Measurements from ENCODE around the gene SMIM30.
"Not testable (repeated sequence)": the region's sequence is repeated elsewhere in the genome, so short reads cannot be mapped to it uniquely, and the experiment has no call there.

Gene SMIM30, protein sequence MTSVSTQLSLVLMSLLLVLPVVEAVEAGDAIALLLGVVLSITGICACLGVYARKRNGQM

DNA sequence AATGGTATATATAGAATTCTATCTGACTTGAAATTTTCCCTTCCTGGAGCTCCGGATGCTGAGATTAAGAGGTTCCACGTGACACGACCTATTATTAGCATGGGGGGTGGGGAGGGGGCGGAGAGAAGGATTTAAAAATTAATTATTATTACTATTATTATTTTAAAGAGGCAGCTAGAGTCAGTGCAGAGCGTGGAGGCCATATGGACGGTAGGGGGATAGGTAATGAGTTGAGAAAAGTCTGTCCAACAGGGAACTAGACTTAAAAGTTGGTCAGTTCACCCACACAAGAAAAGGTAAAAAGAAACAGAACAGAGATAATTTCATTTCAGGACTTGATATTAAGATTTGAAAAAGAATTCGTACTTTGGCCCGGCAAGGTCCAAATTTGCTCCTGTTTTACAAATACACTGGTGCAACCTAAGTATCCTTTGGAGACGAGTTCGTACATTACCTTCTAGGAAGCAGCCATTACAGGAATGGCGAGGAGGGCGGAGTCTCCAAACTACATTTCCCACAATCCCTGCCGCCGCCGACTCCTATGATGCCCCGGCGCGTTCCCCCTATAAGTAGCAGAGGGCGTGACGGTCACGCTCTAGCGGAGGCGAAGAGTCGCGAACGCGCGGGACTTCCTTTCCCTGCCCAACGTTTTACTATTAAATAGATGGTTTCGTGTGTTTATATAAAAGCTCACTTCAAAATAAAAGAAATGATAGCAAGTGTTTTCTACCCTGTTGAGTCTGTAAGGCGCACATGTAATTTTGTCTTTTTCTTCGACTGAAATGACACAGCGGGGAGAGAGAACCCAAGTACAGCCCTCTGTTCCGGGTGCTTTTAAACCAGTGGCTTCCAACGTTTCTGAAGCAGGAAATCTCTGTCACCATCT lies at the start of gene SMIM30:
Gene SMIM30, minus strand, starts transcription at position 481 of the 886 bp plus-strand sequence. CDS start 976 bp downstream, outside the sequence.
- peak; percentile 69 to 71 for DNase-seq (ENCODE audit: low read depth in 2 of 2)

DNA sequence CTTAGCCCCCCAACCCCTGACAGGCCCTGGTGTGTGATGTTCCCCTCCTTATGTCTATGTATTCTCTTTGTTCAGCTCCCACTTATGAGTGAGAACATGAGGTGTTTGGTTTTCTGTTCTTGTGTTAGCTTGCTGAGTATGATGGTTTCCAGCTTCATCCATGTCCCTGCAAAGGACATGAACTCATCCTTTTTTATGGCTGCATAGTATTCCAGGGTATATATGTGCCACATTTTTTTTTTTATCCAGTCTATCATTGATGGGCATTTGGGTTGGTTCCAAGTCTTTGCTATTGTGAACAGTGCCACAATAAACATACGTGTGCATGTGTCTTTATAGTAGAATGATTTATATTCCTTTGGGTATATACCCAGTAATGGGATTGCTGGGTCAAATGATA lies 47.8 kb upstream of the SMIM30 start:
- DNase-seq (ENCODE audit: low read depth in 2 of 2): not testable (repeated sequence)

DNA sequence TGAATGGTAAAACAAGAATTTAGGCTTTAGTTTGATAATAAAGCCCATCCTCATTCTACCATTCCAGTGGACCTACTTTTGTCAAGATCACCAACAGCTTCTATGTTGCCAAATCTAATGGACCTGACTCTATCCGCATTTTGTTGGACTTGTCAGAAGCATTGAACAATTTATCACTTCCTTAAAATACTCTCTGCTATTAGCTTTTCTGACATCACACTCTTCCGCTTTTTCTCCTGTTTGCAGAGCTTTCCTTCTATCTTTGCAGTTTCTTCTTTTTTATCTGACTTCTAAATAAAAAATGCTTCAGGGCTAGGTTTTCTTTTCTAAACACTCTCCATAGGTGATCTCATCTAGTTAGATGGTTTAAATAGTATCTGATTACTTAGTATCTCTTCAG lies 42.7 kb upstream of the SMIM30 start:
- DNase-seq (ENCODE audit: low read depth in 2 of 2): no peak

DNA sequence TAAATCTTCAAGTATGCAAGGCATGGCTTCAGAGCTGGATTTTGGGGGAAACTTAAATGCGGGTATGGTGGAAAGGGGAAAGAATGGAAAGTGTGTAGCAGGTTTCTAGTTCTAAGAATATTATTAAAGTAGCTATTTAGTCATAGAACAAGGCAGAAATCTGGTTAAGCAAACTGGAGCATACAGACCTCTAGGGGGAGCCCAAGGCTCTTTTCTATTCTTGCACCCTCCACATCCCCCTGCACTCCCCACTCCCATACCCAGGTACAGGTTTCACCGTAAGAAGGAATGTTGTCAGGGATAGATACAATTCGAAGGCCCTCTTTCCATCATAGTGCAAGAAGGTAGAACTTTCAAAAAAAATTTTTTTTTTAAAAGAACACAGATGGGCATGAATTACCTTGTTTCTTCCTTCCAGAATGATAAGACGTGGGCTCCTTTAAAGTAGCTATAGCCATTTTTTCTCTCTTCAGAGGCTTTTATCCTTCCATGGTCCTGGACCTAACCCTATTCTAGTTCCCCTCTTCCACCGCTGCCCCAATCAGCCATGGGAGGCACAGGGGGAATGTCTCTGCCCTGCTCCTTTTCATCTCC lies 41.5 kb upstream of the SMIM30 start:
- DNase-seq (ENCODE audit: low read depth in 2 of 2): no peak

DNA sequence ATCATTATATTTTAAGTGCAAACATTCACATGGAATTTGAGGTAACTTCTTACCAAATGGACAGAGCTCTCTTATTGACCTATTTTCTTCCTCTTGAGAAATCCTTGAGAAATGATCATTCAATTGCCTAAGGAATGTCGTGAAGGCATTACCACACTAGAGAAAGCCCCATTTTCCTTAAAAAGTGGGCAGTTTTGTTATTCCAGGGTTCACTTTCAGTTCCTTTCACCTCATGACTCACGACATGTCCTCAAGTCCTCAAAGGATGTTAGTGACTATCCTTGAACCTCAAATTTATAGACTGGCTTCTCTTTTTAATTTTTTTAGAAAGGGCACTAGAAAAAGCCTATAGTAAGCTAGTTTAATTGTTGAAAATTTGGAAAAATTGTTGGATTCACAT lies 40.4 kb upstream of the SMIM30 start:
- DNase-seq (ENCODE audit: low read depth in 2 of 2): no peak

DNA sequence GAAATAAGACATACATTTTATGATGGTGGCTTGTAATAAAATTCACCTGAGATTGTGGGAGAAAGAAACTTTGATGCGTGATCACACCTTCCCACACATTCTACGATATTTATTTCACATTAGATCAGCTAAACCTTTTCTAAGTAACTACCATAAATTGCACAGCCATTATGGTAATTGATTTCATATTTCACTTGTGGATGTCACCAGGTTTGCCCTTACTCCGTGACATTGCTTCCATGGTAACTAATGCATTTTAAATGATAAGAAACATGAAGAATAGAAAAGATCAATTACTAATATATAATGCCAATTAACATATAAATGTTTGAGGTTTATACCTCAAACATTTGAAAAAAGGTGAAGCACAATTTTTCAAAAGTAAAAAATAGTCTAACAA lies 35.8 kb upstream of the SMIM30 start:
- no peak for DNase-seq (ENCODE audit: low read depth in 2 of 2)

DNA sequence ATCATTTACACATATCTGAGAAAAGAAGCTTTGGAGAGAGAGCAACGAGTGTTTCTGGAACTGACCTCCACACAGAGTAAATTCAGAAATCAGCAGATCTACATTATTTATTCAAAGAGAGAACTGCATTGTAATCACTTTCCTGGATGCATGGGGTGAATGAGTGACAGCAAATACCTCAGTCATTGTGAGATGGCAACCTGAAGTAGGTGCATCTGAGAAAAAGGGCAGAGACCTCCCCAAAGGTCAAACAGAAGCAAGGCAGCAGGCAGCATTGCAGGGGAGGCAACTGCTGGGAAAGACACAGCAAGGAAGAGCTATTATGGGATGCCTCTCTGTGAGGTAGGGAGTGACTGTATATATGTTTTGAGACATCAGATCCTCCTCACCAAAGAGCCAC lies 26.5 kb upstream of the SMIM30 start:
- DNase-seq (ENCODE audit: low read depth in 2 of 2): no peak

DNA sequence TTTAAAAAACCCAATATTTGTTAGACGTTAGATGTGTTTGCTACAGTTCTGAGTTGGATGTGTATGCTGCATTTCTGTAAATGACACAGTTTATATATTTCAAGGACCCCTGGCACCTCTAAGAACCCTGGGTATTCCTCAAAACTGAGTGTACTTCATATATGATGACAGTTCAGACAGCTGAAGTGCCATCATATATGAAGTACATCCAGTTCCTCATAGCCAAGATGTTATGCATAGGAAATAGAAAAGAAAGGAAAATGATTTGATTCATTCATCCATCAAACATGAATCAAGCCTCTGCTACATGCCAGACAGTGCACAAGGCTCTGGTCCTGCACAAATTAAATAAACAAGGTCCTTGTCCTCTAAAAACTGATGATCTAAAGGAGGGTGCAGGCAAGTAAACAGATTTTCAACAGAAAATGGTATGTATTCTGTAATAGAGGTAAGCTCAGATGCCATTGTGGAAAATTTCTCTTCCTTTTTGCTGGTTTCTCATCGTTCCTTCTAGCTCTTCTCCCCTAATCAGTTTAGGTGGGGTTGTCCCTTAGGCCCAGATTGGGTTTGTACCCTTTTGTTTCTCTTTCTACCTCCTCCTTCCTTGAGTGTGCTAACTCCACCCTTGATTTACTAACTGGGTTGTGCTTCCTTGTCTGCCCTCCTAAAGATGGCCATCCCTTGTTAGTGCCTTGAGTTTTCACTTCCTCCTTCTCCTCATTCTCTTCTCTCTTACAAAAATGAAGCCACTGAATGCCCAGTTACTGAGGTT lies 25.3 kb upstream of the SMIM30 start:
- no peak for DNase-seq (ENCODE audit: low read depth in 2 of 2)

DNA sequence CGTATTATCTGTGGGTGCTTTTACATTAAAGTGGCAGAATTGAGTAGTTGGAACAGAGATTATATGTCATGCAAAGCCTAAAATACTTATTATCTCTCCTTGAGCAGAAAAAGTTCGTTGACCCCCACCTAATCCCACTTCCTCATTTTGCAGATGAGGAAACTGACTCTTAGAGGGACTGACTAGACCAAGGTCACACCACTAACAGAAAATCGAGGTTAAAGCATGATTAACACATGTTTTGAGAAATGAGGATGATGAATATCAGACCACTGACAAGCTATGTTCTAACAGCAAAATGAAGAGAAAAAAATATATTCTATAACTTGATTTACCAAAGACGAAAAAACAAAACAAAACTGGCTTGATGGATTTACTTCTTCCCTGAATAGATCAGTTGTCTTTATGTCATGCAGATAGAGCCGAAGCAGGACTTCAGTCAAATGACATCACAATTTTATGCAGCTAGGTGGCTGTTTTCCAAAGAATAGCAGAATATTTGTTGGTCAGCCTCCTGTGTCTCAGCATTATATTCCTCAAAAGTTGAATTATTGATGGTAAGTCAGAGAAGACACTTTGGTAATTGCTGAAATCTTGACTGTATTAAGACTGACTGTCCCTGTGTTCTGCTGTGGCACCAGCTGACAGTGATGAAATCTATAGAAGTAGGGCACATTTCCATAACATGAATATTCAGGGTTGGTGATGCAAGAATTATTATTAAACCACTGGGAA lies 24.2 kb upstream of the SMIM30 start:
- DNase-seq (ENCODE audit: low read depth in 2 of 2): no peak

DNA sequence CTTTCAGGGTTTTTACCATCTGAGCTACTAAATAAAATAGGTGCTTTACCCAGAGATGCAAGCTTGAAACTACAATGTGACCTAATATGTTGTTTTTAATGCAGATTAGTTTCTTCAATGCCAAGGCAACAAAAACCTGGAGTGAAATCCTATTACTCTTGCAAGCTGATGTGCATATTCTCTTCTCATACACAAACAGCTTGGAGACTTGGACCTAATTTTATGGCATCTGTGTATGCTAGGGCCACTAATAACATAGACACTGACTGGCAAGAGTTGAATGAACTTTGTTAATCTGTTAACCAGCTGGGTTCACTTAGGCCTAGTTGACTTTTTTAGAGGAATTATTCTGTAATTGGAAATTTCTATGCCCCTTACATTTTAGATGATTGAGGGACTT lies 23.4 kb upstream of the SMIM30 start:
- no peak for DNase-seq (ENCODE audit: low read depth in 2 of 2)

DNA sequence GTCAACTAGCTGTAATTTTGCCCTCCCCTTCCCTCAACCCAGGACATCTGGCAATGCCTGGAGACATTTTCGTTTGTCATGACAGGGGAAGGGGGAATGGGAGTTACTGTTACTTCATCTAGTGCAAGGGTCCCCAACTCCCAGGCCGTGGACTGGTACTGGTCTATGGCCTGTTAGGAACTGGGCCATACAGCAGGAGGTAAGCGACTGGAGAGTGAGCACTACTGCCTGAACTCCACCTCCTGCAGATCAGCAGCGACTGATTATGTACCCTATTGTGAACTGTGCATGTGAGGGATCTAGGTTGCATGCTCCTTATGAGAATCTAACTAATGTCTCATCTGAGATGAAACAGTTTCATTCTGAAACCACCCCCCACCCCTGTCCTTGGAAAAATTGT lies 22.6 kb upstream of the SMIM30 start:
- DNase-seq (ENCODE audit: low read depth in 2 of 2): no peak

DNA sequence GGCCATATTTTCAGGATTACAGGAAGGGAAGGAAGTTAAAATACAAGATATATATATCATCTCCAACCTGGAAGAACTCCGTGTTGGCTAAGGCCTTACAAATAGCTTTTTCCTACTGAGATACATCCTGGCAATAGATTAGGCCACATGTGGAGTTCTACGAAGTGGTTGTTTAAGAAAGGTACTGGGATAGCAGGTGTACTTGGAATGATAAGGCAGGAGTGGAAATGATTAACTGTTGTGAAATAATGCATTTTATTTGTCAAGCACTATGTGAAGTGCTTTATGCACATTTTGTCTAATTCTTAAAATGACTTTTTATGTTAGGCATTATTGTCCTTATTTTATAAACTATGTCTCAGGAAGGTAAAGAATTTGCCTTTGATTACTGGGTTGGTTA lies 18.9 kb upstream of the SMIM30 start:
- DNase-seq (ENCODE audit: low read depth in 2 of 2): no peak

DNA sequence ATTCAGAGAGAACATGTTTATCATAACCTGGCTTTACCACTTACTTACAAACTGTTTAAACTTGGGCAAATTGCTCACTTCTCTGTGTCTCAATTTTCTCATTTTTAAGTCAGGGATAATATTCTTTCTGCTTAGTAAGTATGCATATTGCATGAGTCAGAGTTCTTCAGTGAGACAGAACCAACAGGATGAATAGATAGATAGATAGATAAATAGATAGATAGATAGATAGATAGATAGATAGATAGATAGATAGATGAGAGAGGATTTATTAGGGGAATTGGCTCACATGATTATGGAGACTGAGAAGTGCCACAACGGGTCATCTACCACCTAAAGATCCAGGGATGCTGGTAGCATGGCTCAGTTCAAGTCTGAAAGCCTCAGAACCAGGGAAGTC lies 15.7 kb upstream of the SMIM30 start:
- no peak for DNase-seq (ENCODE audit: low read depth in 2 of 2)

DNA sequence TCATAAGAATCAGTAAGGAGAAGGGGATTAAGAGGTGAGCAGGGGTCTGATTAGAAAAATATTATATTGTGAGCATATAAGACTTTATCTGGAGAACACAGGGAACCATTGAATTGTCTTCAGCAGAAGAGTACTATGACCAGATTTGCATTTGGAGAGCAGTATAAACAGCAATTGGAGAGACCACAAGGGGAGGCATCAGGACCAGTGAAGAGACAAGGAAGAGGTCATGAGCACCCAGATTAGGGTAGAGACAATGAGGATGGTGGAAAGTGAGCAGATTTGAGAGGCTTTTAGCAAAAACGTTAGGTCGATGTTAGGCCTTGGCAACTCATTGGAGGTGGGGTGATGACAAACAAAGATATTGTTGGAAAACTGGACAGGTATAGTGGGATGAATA lies 13.0 kb upstream of the SMIM30 start:
- no peak for DNase-seq (ENCODE audit: low read depth in 2 of 2)

DNA sequence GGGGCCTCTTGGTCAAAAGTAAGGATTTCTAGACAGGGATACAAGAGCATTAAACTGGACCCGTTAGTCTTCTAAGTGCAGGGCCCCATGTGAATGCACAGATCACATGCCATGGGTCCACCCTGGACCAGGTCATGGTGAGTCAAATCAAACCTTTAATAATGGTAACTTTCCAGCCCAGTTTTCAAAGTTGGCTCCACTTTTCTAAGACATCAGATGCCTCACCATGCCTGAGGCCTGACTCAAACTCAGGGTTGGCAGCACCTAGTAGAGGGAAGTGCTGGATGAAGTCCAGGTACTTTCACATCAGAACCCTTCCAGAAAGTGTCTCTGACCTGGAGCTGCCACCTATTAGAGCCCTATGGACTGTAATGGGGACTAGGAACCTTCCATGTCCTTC lies 9.7 kb upstream of the SMIM30 start:
- DNase-seq (ENCODE audit: low read depth in 2 of 2): no peak

DNA sequence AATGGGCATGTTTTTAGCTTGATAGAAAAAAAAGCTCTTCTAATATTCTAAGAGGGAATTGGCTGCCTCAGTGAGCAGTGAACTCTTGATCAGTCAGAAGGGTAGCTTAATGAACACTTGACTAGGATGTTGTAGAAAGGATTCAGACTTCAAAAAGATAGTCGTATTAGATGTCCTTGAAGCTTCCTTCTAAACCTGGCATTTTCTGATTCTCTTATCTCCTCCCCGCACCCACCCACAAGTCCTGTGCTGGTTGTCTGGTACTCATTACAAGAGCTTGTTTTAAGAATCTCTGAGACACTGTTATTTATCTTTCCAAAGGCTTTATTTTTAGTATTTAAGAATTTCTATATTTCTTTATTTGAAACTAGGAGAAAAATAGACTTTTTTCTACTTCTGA lies 7.4 kb upstream of the SMIM30 start:
- no peak for DNase-seq (ENCODE audit: low read depth in 2 of 2)

DNA sequence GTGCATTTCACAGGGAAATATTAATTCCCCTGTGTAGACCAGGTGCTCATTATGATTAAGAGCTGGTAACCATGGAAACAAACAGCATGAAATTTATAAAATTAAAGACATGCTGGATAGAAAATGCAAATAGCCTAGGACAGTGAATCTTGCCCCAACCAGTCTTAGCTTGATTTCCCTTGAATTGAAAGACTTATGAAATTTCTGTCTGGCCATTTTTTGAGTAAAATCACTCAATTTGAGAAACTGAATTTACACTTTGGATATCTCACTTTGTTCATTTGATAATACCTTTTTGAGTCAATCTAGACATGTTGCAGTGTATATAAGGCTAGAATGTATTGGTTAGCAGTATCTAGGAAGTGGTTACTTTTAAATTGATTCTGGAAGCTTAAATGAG lies 4.4 kb upstream of the SMIM30 start:
- DNase-seq (ENCODE audit: low read depth in 2 of 2): no peak

DNA sequence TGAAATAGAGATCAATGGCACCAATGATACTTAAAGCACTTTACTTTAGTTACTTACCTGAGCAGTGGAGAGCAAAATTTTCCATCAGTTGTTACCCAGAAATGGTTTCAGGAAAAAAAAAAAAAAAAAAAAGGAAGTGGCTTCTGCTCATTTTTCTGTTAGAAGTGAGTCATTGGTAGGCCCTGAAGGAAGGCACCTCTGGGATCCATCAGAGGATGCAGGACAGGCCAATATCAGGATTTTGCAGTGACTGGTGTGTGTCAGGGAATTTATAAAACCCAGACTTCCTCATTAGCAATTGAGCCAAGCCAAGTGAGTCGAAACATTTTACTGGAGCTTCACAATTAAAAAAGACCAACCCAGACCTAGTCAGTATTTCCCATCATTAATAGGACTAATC lies 2.3 kb upstream of the SMIM30 start:
- DNase-seq (ENCODE audit: low read depth in 2 of 2): no peak

DNA sequence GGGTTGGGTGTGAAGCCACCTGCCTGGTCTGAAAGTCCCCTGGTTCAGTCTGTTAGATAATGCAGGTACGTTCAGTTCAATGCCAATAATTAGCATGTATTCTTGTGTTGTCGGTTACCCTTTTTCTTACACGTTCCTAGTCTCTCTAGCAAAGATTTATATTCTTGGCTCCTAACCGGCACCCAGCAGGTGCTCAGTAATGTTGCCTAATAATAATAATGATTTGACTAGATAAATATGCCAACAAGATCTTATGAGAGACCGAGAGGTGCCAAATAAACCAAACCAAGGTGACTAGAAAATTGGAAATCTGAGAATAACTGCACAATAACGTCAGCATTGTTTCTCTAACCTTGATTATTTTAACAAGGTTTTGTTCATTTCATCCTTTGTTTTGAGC lies 1.1 kb upstream of the SMIM30 start:
- no peak for DNase-seq (ENCODE audit: low read depth in 2 of 2)

DNA sequence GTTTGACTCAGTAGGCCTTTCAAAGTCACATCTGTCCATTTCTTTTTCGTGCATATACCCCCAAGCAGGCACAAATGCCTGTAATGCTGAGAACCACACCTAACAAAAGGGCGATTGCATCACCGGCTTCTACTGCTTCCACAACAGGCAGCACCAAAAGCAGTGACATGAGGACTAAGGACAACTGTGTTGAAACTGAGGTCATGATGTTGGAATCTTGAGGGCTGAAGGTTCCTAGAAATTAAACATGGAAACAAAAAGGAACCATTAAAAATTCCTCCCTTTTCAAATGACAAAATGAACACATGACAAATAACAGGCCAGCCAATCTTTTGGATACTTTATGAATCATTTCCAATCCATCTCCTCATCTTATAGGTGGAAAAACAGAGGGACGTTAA lies 980 bp downstream of the SMIM30 start:
- not testable (repeated sequence) for DNase-seq (ENCODE audit: low read depth in 2 of 2)

DNA sequence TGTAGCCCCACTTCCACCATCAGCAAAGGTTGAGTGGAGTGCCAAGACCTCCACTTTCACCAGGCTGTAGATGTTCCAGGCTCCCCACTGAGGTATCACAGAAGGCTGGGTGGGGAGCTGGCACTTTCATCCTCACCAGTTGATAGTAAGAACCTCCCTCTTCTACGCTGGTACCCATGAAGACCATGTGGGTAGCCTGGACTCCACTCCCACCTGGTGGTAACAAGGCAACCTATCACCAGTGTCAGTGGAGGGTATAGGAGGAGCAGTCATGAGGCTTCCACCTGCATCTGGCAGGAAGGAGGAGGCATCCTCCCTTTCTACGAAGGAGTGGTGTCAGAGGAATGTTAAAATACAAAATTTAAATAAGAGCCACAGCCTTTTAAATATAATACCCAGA lies 4.4 kb downstream of the SMIM30 start:
- DNase-seq (ENCODE audit: low read depth in 2 of 2): no peak

DNA sequence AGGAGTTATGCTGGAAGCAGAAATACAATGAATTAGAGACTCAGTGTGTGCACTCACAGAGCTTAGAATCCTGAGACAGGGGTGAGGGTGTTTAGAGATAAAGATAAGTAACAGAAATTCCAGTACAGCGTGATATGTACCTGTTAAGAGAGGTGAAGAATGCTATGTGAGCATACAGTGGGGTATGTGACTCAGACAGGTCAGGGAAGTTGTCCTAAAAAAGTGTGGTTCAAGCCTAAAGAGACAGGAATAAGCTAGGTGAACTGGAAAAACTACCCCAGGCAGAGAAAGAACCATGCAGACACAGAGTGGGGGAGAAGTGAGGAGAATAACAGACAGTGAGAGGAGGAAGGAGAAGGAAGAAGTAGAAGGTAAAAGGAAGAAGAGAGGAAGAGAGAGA lies 8.6 kb downstream of the SMIM30 start:
- no peak for DNase-seq (ENCODE audit: low read depth in 2 of 2)

All from fibroblast of skin of left quadriceps (primary cell).